GM18499 (cell line): ENCODE data around the gene RSPH9.
A peak's percentile ranks its signal among the peaks of the same experiment; 100 is the strongest.
"Not testable (repeated sequence)": the region's sequence is repeated elsewhere in the genome, so short reads cannot be mapped to it uniquely, and the experiment has no call there.

Experiments used
- ATAC-seq: cut with Tn5 transposase; IDR thresholded peaks from one replicate; pipeline ENCODE4 v1.9.1; 2021; ENCODE audit warnings: moderate number of reproducible peaks; ENCODE audit not compliant: insufficient read depth, unreplicated experiment

Gene RSPH9

DNA sequence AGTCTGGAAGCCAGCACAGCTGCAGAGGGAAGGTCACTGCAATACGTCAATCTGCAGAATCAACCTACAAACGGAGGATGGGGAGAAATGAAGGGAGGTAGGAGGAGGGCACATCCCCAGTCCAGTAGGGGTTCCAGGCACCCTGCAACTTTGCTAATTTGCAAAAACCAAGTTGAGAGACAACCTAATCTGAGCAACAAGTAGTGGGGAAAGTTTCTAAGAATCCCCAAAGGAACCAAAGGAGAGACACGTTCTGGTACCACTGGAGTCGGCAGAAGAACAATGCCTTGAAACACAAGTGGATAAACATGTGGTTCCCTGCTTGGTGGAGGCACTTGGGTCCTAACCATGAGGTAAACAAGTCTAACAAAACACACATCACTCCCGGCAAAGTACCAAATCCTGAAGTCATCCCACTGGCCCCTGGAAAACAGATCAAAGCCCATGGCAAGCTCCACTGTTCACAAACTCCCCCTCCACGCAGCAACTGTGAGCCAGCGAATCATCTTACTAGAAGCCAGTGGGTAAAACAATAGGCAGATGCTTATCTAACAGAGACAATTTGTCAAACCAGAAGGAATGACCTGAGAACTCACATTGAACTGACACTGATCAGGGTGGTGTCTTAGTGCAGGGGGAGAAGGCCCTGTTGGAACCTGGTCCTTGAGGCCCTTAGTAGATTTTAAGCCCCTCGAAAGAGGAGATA is 38.0 kb downstream of the RSPH9 start:
- ATAC-seq, result no peak

GRCh38 chr6:43683708-43684455 is 39.0 kb downstream of the RSPH9 start:
- ATAC-seq, result no peak

- ATAC-seq, result no peak
Observed at GRCh38 chr6:43687079-43687436, 42.2 kb downstream of the RSPH9 start.

DNA sequence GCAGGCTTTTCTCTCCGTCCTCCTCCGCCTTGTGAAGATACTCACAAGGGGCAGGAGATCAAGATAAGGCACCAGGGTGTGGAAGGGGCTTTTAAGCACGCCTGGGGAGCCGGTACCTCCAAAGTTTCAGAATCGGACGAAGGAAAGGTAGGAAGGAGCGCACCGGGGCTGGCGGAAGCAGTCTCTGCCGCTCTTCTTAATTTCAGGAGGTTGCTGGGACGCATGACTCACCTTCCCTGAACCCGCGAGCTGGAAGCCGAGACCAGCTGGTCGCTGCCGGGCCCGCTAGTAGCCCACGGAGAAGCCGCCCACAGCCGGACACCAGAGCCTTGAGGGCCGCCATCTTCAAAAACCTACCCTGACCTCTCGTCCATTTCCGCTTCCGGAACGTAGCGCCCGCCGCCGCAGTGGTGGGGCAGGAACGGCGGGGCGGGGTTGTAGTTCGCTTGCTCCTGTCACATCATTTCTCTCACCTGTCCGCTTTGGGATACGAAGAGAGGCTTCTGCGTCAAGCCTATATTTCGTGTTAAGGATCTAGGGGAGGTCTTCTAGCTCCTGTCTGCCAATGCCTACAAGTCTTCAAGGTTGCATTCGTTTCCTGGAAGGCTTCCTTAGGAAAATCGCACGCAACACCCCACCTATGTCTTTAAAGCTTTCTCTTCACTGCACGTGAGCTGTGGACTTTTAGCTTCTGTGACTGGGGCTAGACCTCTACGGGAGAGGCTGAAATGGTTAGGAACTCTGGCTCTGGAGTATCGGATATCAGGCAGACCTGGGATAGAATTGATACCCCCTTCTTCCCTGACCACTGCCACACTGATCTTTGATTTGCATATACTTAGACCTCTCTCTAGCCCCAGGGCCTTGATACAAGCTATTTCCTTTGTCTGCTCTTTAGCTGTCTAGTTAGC is 42.9 kb downstream of the RSPH9 start, which contains the start of gene MRPS18A:
TSS of gene MRPS18A (minus strand) at position 355 of the 911 bp plus-strand sequence. CDS start at position 343, 12 bp downstream.
- peak; percentile 66 for ATAC-seq

GRCh38 chr6:43689421-43689820 is 44.6 kb downstream of the RSPH9 start:
- ATAC-seq, result no peak

- ATAC-seq, result no peak
Observed at GRCh38 chr6:43695215-43695966, 50.6 kb downstream of the RSPH9 start.

- no peak for ATAC-seq
Observed at GRCh38 chr6:43695967-43696291, 51.1 kb downstream of the RSPH9 start.

DNA sequence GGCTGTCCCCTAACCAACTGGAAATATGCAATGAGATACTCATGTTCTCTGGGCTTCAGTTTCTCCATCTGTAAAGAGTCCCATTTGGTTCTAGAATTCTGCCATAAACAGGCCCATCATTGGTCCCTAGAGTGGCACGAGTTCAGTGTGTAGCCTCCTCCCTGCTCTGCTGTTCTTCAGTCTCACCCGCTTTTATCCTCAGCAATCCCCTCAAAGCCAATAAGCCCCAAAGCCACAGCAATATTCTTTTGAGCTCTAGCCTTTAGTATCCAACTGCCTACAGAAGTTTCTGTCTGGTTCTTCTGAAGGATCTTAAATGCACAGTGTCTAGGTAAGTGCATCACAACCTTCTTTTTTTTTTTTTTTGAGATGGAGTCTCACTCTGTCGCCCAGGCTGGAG is 52.6 kb downstream of the RSPH9 start:
- no peak for ATAC-seq

DNA sequence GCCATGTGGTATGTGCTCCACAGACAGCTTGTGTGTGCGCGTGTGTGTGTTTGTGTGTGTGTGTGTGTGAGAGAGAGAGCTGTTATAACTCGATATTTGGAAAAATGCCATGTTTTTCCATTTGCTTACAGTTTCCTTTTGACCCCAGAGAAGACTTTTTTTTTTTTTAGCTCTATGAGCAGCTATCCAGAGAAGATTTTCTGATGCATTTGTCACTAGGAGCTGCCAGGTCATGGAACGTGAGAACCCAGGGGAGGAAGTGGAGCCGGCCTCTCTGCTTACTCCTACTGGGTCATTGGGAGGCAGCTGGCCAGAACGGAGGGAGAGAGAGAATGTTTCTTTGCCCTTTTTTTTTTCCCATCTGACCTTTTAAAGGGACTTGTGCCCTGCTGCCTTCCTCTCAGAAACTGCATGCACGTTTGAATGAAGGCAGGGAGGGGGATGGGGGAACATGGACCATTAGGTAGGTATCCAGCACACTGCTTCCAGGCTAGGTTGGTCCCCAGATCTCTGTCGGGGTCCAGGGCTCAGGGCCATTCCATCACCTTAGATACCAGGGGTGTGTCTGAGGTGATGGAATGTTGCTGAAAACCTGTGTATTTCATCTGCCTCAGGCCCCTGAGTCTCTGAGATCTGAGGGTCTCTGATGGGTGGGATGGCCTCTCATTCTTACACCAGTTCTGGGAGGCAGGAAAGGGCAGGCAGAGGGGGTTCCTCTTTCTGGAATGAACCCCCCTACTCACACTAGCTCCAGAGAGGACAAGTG is 53.9 kb downstream of the RSPH9 start:
- ATAC-seq, result no peak

GRCh38 chr6:43699564-43700186 is 54.8 kb downstream of the RSPH9 start:
- no peak for ATAC-seq

DNA sequence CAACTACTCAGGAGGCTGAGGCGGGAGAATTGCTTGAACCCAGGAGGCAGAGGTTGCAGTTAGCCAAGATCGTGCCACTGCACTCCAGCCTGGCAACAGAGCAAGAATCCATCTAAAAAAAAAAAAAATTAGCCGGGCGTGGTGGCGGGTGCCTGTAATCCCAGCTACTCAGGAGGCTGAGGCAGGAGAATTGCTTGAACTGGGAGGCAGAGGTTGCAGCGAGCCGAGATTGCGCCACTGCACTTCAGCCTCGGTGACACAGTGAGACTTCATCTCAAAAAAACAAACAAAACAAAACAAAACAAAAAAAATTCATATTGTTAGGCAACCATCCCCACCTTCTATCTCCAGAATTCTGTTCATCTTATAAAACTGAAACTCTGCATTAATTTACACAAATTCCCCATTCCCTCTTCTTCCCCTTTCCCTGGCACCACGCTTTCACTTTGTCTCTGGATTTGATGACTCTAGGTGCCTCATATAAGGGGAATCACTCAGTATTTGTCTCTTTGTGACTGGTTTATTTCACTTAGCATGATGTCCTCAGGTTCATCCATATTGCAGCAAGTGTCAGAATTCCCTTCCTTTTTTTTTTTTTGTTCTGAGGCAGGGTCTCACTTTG is 56.2 kb downstream of the RSPH9 start:
- not testable (repeated sequence) for ATAC-seq

DNA sequence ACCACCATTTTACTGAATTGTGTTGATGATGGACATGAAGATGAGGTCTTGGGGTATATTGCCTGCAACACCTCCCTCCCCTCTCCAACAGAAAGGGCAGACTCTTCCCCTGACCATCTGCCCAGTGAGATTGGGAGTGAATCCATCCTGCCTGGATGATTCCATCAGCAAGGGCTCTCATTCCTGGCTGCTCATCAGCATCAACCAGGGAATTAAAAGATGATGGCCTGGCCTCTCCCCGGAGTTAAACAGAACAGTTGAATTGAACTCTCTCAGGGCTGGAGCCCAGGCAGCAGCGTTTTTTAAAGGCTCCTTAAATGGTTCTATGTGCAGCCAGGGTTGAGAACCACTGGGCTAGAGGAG is 57.3 kb downstream of the RSPH9 start:
- ATAC-seq, result no peak

DNA sequence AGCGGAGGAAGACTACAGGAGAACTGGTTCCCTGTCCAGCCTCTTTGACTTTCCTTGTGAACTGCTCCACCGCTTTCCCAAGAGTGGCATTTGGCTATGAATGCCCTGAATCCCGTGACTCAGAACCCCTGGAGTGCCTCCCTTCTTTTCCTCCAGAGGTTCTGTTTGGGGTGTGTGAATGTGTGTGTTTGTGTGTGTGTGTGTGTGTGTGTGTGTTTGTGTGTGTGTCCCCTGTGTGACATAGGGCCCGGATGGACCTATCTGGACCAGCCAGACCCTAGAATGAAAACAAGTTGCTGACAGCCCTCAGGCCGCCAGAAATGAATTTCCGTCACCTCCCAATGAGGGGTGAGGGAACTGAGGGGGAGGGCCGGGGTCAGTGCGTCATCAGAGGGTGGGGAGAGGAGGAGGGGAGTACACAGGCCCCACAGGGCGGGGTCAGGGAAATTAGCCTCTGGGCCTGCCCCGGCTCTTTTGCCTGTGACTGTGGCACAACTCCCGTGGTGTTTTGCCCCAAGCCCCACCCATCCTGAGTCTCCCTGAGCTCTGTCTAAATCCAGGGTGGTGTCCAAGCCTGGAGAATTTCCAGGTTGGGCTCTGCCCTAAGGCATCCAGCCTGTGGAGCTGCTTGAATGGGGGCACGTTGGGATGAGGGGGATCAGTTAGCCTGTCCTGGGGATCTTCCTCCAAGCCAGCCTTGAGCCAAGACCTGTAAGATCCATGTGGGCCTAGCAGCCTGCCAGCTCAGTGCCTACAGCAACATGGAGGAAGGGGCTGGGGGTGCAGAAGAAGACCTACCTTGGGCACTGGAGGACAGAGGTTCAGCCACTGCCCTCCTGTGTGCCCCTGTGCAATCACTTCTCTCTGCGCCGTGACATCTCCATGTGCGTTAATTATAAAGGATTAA is 58.0 kb downstream of the RSPH9 start:
- ATAC-seq, result no peak

GRCh38 chr6:43703512-43704429 is 58.9 kb downstream of the RSPH9 start:
- ATAC-seq, result no peak

- ATAC-seq, result no peak
Observed at GRCh38 chr6:43705996-43706395, 61.2 kb downstream of the RSPH9 start.

DNA sequence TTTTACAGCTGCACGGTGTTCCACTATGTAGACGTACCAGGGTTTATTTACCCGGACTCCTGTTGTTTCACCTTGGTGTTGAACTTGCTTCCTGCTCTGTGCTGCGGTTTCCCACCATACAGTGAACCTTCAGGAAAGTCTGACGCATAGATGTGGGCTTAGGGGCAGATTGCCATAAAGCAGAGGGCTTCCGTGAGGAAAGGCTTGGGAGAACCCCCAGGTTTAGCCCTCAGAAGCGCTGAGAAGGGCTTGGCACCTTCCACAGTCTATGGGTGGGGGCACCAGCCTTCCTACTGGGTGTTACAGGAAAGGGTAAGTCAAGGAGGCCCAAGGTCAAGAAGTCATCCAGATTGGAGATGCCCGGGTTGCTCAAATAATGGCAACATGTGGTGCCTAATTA is 62.0 kb downstream of the RSPH9 start:
- ATAC-seq, result no peak

DNA sequence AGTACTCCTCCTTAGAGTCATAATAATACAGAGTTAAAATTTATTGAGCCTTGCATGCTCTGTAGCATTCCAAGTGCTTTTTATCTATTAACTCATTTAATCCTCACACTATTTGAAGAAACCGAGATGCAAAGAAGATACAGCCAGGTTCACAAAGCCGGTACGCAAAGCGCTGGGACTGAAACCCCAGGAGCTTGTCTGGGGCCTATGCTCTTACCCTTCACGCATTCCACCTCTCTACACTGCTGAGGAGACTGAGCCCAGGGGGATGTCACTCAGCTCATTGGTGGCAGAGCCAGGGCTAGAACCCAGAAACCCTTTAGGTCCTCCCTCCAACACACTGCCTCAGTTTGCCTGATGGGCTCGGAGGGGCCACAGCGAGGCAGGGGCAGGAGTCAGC is 62.4 kb downstream of the RSPH9 start:
- ATAC-seq, result no peak
